ENCODE results near the gene EPB41L2. TPM values are rescaled to one million over a fixed set of nuclear protein-coding genes. Genes with fewer than 3 reads are reported as not detected.

The EPB41L2 gene
- total RNA-seq, 4 donors from 2014 or later = 46.1 to 258 (median 88.3) TPM

DNA sequence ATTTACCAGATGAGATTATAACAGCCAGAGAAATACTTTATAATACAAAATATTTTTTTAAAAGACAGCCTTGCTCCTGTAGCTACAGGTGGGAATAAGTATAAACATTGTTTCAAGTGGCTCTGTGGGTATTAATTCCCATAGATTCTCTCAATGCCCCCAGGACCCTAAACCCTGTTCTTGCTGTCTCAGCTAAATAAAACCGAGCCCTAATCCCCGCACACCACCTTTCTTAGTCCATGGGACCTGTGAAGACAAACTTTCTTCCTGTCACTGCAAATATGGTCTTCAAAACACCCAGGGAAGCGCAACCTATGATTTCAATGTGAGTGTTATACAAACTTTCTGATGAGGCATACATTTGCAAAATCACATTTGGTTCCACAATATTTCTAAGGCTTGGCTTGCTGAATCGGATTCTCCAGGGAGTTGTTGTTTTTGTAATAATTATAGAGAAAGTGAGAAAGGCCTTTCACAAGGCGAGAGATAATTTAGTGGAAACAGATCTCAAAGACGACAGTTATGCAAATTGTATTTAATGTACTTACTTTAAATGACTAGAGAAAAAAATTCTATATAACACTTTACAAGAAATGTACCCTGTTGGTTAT, 224.7 kb downstream of the EPB41L2 start:
- Histone ChIP-seq H3K4me1 (no peaks in the 10 kb centered on the region), H3K36me3 (peaks cover 0 to 5% (median 0%) of the 10 kb centered on the region in 3 donors), H3K27ac (no peak overlapping the region), H3K9me3 (no peaks in the 10 kb centered on the region), H3K4me3 (no peak overlapping the region), H3K27me3 (no peaks in the 10 kb centered on the region)
- no peak for DNase-seq
- TF ChIP-seq POLR2A (IDR thresholded peaks at IDR 0.05) = no peak
- TF ChIP-seq, protein P1, sequence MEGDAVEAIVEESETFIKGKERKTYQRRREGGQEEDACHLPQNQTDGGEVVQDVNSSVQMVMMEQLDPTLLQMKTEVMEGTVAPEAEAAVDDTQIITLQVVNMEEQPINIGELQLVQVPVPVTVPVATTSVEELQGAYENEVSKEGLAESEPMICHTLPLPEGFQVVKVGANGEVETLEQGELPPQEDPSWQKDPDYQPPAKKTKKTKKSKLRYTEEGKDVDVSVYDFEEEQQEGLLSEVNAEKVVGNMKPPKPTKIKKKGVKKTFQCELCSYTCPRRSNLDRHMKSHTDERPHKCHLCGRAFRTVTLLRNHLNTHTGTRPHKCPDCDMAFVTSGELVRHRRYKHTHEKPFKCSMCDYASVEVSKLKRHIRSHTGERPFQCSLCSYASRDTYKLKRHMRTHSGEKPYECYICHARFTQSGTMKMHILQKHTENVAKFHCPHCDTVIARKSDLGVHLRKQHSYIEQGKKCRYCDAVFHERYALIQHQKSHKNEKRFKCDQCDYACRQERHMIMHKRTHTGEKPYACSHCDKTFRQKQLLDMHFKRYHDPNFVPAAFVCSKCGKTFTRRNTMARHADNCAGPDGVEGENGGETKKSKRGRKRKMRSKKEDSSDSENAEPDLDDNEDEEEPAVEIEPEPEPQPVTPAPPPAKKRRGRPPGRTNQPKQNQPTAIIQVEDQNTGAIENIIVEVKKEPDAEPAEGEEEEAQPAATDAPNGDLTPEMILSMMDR (IDR thresholded peaks at IDR 0.05) = no peak

DNA sequence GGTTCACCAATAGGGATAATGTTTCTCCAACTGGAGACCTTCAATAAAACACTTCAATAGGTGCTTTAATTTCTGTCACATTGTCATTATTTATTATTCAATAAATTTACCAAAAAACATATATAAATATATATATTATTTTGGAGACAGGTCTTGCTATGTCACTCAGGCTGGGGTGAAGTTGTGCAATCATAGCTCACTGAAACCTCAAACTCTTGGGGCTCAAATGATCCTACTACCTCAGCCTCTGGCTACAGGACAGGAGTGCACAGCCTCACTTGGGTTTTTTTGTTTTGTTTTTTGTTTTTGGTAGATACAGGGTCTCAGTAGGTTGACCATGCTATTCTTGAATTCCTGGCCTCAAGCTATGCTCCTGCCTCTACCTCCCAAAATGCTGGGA, 226.0 kb downstream of the EPB41L2 start:
- H3K4me1 ChIP-seq = no peaks in the 10 kb centered on the region
- H3K36me3 ChIP-seq = peaks cover 0 to 5% (median 0%) of the 10 kb centered on the region in 3 donors
- H3K4me3 ChIP-seq = no peak overlapping the region
- H3K27ac ChIP-seq = no peak overlapping the region
- H3K9me3 ChIP-seq = no peaks in the 10 kb centered on the region
- no peaks in the 10 kb centered on the region for H3K27me3 ChIP-seq
- DNase-seq = no peak
- TF ChIP-seq, protein P1 (IDR thresholded peaks at IDR 0.05) = no peak
- no peak for TF ChIP-seq POLR2A (IDR thresholded peaks at IDR 0.05)

DNA sequence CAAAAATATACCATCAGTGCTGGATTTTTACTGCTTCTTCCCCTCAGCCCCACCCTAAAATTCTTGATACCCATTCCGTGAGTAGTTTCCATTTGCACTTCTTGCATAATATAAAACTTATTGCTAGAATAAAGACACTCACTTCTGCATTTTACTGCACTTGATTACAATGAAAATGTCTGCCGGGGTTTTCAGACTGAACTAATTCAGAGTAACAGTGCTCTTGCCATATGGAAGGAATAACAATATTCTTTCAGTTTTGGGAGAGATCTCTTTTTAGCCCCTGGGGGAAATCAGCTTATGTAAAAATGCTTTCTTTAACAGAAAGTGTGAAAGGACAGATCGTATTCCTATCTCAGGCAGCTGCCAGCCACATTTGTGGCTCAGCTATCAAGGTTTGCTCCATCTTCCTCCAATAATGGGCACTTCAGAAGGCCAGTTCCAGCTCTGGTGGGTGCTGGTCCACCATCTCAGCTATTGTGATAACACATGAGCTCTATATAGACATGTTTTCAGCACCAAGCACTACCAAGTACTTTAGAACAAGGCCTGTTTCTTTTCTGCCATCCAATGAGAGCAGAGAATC, 226.9 kb downstream of the EPB41L2 start:
- Histone ChIP-seq H3K9me3 (no peaks in the 10 kb centered on the region), H3K27ac (no peak overlapping the region), H3K36me3 (peaks cover 0 to 5% (median 0%) of the 10 kb centered on the region in 3 donors), H3K4me3 (no peak overlapping the region), H3K27me3 (no peaks in the 10 kb centered on the region), H3K4me1 (no peaks in the 10 kb centered on the region)
- TF ChIP-seq, protein P1 (IDR thresholded peaks at IDR 0.05) = no peak
- no peak for TF ChIP-seq POLR2A (IDR thresholded peaks at IDR 0.05)
- DNase-seq = no peak

DNA sequence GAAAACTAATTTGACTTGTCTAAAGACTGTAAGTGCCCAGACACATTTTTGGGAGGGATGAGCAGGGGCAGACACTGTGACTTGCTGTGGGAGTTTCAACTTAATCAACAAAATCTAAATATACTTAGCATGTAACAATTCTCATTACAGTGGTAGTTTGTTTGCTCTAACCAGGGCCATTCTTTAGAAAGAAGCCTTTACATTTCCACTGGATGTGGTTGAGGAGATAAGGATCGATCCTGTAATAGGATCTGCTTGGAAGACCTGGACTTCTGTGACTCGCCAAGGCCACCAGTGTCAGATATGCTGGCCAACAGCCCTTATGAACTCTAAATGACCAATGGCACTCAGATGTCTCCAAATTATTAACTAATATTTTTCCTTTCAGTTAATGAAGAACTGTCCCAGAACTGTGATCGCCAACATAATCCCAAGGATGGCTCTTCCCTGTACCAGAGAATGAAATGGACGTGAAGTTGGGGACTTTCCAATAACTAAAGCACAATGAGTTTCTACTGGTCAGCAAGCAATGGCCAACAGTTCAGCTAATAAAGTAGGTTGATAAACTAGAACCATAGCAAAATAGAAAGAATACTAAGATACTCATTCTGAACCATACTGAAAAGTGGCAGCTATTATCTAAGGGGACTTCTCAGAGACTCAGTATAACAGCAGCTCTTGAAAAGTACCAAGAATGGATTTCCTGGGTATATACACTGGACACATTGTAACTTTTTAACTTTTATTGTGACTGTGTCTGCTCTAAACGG, 228.4 kb downstream of the EPB41L2 start:
- Histone ChIP-seq H3K9me3 (no peaks in the 10 kb centered on the region), H3K4me1 (no peaks in the 10 kb centered on the region), H3K27ac (no peak overlapping the region), H3K27me3 (no peaks in the 10 kb centered on the region), H3K4me3 (no peak overlapping the region), H3K36me3 (peaks cover 0 to 3% (median 0%) of the 10 kb centered on the region in 3 donors)
- no peak for DNase-seq
- TF ChIP-seq, protein P1 (IDR thresholded peaks at IDR 0.05) = no peak
- TF ChIP-seq POLR2A (IDR thresholded peaks at IDR 0.05) = no peak

DNA sequence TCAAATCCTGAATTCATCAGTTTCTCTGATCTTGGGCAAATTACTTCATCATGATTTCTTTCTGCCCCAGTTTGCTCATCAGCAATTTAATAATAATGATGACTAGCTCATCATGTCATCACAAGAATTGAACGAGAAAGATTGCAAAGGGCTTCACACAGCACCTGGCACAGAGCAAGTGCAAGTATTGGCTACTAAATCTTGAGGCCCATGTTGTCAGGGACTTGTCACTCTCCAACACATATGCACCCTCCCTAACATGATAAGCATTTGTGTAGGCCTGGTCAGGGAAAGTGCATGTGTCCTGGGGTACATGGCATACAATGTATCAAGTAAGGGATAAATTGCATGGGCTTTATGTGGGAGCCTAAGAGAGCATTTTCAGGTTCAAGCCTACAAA, 229.5 kb downstream of the EPB41L2 start:
- TF ChIP-seq, protein P1 (IDR thresholded peaks at IDR 0.05) = no peak
- TF ChIP-seq POLR2A (IDR thresholded peaks at IDR 0.05) = no peak
- H3K4me3 ChIP-seq = no peak overlapping the region

More for the DNA sequence above, 229.5 kb downstream of the EPB41L2 start:
- Histone ChIP-seq H3K4me1 (no peaks in the 10 kb centered on the region), H3K27ac (no peak overlapping the region), H3K36me3 (no peaks in the 10 kb centered on the region), H3K9me3 (no peaks in the 10 kb centered on the region), H3K27me3 (no peaks in the 10 kb centered on the region)
- no peak for DNase-seq

Measured in Peyer's patch (tissue), 4 donors.